ENCODE data around the gene AGXT.

The AGXT gene

DNA sequence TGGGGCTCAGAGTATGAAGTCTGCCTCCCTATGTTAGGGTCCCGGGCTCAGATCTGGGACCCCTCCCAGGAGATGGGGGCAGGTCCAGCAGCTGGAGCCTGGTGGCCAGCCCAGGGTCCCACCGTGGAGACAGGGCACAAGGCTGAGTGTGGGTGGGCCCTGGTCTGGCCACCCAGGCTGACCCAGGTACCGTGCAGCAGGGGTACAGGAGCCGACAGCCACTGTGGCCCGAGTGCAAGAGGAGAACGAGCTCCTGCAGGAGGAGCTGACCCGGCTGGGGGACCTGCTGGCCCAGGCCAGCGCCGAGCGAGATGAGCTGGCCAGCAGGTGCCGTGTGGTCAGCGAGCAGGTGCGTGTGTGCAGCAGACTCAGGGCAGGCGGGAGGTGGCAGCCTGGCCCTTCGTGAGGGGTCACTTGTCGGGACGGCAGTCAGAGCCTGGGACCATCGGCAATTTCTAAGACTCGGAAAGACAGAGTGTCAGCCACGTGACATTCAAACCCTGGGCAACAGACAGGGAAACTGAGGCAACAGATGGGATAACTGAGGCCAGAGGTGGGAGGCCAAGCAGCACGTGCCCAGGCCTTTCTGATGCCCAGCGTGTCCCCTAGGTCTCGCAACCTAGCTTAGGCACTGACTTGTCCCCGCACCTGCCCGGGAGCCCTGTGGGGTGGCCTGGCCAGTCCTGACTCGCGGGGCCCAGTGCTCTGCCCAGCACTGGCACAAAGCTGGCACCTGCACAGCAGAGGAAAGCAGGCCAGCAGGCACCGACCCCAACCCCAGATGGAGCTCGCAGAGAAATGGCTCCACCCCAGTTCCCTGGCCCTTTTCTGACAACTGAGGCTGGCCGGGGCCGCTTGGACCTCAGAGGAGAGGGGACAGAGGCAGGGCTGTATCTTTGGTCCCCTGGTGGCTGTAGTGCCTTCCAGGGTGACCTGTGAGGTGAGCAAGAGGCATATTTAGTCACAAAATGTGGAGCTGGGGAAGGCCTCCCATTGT is 51.5 kb downstream of the AGXT start:
- H3K4me3 ChIP-seq = no peak overlapping the region
- H3K27ac ChIP-seq = no peak overlapping the region
- no peaks in the 10 kb centered on the region for H3K9me3 ChIP-seq (ENCODE audit: low read depth, low read length)
- TF ChIP-seq FOXP2 (optimal IDR thresholded peaks at IDR 0.05; ENCODE audit: control extremely low read depth, extremely low read length, insufficient read depth) (no peak), EZH2 (IDR thresholded peaks at IDR 0.05) (no peak), POLR2AphosphoS5 (IDR thresholded peaks at IDR 0.05; ENCODE audit: borderline replicate concordance, low read depth, low read length) (no peak)
- no peak for DNase-seq (ENCODE audit: low read depth, low spot score)
- H3K36me3 ChIP-seq (ENCODE audit: insufficient read depth, low read length) = no peaks in the 10 kb centered on the region
- H3K9ac ChIP-seq (ENCODE audit: insufficient read length) = no peak overlapping the region

DNA sequence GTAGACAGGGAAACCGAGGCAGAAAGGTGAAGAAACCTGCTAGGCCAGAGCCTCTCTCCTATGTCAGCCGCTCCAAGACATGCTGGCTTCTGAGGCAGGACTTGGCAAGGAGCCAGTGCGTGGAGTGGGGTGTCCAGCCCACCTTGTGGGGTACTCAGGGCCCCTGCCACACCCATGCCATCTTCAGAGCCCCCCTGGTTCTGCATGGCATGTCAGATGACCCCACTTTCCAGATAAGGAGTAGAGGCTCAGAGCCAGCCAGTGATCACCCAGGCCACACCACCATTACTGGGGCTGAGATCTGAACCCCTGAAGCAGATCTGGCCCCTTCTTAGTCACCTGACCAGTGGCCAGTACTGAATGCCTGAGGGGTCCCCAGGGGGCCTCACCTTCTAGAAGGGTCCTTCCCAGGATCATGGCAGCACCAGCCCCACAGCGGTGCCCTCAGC is 52.2 kb downstream of the AGXT start:
- DNase-seq (ENCODE audit: low read depth, low spot score) = no peak
- H3K9ac ChIP-seq (ENCODE audit: insufficient read length) = no peak overlapping the region
- H3K4me3 ChIP-seq = no peak overlapping the region
- TF ChIP-seq EZH2 (IDR thresholded peaks at IDR 0.05) (no peak), POLR2AphosphoS5 (IDR thresholded peaks at IDR 0.05; ENCODE audit: borderline replicate concordance, low read depth, low read length) (no peak), FOXP2 (optimal IDR thresholded peaks at IDR 0.05; ENCODE audit: control extremely low read depth, extremely low read length, insufficient read depth) (no peak)
- peak overlapping the region; percentile 67 for H3K27ac ChIP-seq
- no peaks in the 10 kb centered on the region for H3K9me3 ChIP-seq (ENCODE audit: low read depth, low read length)
- H3K36me3 ChIP-seq (ENCODE audit: insufficient read depth, low read length) = no peaks in the 10 kb centered on the region

DNA sequence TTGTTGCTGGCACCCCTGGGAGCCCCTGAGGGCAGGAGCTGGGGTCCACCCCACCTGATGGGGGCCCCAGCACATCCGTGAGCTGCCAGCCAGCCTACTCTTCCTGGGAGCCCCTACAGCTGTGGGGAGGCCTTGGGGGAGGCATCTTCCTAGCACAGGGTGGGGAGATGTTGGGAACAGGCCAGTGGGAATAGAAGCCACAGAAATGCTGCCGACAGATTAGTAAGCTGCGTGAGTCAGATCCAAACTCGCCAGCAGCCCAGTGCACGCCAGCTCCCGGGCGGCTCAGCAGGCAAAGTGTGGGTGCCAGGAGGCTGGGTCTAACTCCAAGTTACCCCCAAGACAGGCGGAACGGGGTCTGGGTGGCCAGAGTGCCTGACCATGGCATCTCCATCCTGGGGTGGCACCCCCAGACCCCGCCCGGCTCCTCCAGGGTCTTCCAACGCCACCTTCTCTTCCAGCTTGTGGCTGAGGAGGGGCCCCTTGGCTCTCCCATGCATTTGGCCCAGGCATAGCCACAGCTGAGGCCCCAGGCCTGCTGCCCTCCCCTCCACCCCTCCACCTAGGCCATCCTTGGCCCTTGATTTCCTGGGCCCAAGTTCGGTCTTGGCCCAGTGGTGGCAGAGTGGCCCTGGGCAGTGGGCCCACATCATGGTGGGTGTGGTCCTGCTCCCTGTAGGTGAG is 52.8 kb downstream of the AGXT start:
- Histone ChIP-seq H3K4me3 (no peak overlapping the region), H3K9me3 (ENCODE audit: low read depth, low read length) (no peaks in the 10 kb centered on the region), H3K36me3 (ENCODE audit: insufficient read depth, low read length) (no peaks in the 10 kb centered on the region), H3K27ac (peak overlapping the region; percentile 67), H3K9ac (ENCODE audit: insufficient read length) (no peak overlapping the region)
- TF ChIP-seq FOXP2 (optimal IDR thresholded peaks at IDR 0.05; ENCODE audit: control extremely low read depth, extremely low read length, insufficient read depth) (no peak), POLR2AphosphoS5 (IDR thresholded peaks at IDR 0.05; ENCODE audit: borderline replicate concordance, low read depth, low read length) (no peak), EZH2 (IDR thresholded peaks at IDR 0.05) (no peak)
- no peak for DNase-seq (ENCODE audit: low read depth, low spot score)

GRCh38 chr2:240921995-240922244 is 53.3 kb downstream of the AGXT start:
- DNase-seq (ENCODE audit: low read depth, low spot score) = no peak
- no peak overlapping the region for H3K27ac ChIP-seq
- no peak overlapping the region for H3K9ac ChIP-seq (ENCODE audit: insufficient read length)
- H3K9me3 ChIP-seq (ENCODE audit: low read depth, low read length) = no peaks in the 10 kb centered on the region
- H3K36me3 ChIP-seq (ENCODE audit: insufficient read depth, low read length) = no peaks in the 10 kb centered on the region
- no peak overlapping the region for H3K4me3 ChIP-seq
- TF ChIP-seq POLR2AphosphoS5 (IDR thresholded peaks at IDR 0.05; ENCODE audit: borderline replicate concordance, low read depth, low read length) (no peak), FOXP2 (optimal IDR thresholded peaks at IDR 0.05; ENCODE audit: control extremely low read depth, extremely low read length, insufficient read depth) (no peak), EZH2 (IDR thresholded peaks at IDR 0.05) (no peak)

DNA sequence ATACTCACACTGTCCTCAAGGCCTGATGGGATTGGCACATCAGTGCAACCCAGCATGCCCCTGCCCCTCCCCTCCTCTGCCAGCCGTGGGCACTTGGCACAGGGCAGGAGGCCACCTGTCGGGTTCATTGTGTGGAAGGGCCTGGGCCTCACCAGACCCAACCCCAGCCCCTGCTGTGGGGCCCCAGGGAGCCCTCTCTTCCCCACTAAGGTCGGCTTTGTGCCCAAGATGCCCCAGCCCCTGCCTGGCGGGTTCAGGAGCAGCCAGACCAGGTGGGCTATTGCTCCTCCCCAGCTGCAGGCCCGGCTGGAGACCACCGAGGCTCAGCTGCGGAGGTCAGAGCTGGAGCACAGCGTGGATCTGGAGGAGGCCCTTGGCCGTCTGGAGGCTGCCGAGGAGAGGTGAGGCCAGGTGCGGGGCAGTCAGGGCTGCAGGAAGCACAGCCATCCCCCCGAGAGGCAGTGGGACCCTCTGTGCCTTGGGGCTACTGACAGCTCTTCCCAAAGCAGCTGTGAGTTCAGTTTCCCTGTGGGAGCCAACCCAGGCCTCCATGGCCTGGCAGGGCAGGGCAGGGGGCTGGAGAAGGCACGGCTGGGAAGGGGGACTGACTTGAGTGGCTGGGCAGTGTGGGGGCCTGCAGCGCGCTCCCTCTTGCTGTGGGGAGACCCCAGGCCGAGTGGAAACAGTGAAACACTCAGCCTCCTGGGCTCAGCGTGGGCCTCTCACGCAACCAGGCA is 53.8 kb downstream of the AGXT start:
- H3K4me3 ChIP-seq = no peak overlapping the region
- H3K36me3 ChIP-seq (ENCODE audit: insufficient read depth, low read length) = no peaks in the 10 kb centered on the region
- H3K9ac ChIP-seq (ENCODE audit: insufficient read length) = no peak overlapping the region
- no peak for DNase-seq (ENCODE audit: low read depth, low spot score)
- peak overlapping the region; percentile 75 for H3K27ac ChIP-seq
- TF ChIP-seq FOXP2 (optimal IDR thresholded peaks at IDR 0.05; ENCODE audit: control extremely low read depth, extremely low read length, insufficient read depth) (no peak), EZH2 (IDR thresholded peaks at IDR 0.05) (no peak), POLR2AphosphoS5 (IDR thresholded peaks at IDR 0.05; ENCODE audit: borderline replicate concordance, low read depth, low read length) (no peak)
- no peaks in the 10 kb centered on the region for H3K9me3 ChIP-seq (ENCODE audit: low read depth, low read length)

DNA sequence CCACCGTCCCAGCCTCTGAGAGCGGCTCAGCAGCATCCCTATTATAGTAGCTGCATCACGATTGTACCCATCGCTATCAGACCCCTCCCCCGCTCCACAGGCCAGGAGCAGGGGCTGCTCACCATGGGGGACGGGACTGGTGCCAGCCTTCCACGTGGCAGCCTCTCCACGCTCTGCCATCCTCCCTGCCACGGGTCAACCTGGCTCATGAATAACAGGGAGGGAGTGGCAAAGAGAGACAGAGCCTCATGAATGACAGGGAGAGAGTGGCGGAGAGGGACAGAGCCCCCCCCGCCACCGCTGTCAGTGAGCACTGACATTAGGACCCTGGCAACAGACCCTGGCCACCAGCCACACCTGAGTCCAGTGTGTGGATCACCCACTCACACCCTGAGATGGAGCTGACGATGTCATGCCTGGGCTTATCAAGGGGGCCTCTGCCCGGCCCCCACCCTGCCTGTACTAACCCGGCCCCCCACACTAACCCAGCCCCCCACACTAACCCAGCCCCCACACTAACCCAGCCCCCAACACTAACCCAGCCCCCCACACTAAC is 54.4 kb downstream of the AGXT start:
- Histone ChIP-seq H3K4me3 (no peak overlapping the region), H3K9ac (ENCODE audit: insufficient read length) (no peak overlapping the region), H3K27ac (peak overlapping the region; percentile 75), H3K9me3 (ENCODE audit: low read depth, low read length) (no peaks in the 10 kb centered on the region), H3K36me3 (ENCODE audit: insufficient read depth, low read length) (no peaks in the 10 kb centered on the region)
- TF ChIP-seq EZH2 (IDR thresholded peaks at IDR 0.05) (no peak), FOXP2 (optimal IDR thresholded peaks at IDR 0.05; ENCODE audit: control extremely low read depth, extremely low read length, insufficient read depth) (no peak), POLR2AphosphoS5 (IDR thresholded peaks at IDR 0.05; ENCODE audit: borderline replicate concordance, low read depth, low read length) (no peak)
- no peak for DNase-seq (ENCODE audit: low read depth, low spot score)

GRCh38 chr2:240925191-240925567 is 56.6 kb downstream of the AGXT start:
- DNase-seq (ENCODE audit: low read depth, low spot score) = no peak
- no peak for TF ChIP-seq POLR2AphosphoS5 (IDR thresholded peaks at IDR 0.05; ENCODE audit: borderline replicate concordance, low read depth, low read length)
- no peak for TF ChIP-seq FOXP2 (optimal IDR thresholded peaks at IDR 0.05; ENCODE audit: control extremely low read depth, extremely low read length, insufficient read depth)
- TF ChIP-seq EZH2 (IDR thresholded peaks at IDR 0.05) = no peak
- no peak overlapping the region for H3K27ac ChIP-seq
- no peak overlapping the region for H3K9ac ChIP-seq (ENCODE audit: insufficient read length)
- no peaks in the 10 kb centered on the region for H3K36me3 ChIP-seq (ENCODE audit: insufficient read depth, low read length)
- no peak overlapping the region for H3K4me3 ChIP-seq
- H3K9me3 ChIP-seq (ENCODE audit: low read depth, low read length) = no peaks in the 10 kb centered on the region
